Heart left ventricle (tissue), 13 donors: ENCODE results near the gene RHOV.

Experiments
- POLR2A ChIP-seq, 2 donors: fragments of 450-650 bp; IDR thresholded peaks; one replicate each; pipeline ENCODE4 v1.6.1; 2017; ENCODE audit warnings: antibody characterized with exemption in 2 of 2, mild to moderate bottlenecking in 2 of 2, moderate library complexity in 2 of 2
- TF ChIP-seq, protein P1 (sequence below), 12 donors: fragments of 200-600 bp; sonication (generic) in 4 of 12; IDR thresholded peaks; one replicate each; pipeline versions ENCODE4 v1.5.0 to v1.8.0; 2018 to 2022; ENCODE audit warnings: antibody characterized with exemption in 12 of 12, mild to moderate bottlenecking in 5 of 12
- donor health status: ischemic (EF 13 %, LVEDD 7.1; RV severe dilation, severe dysfunction).
- donor health status: DM: no; HTN: yes; CAD: no.
- donor health status: DM: no; HTN: no; CAD: no.
- donor health status: ischemic (EF 25% LVEDD 6.9; RV normal size, moderate dysfunction).
- donor health status: ischemic (EF 25% LVEDD 5.7; RV mildly dilated, moderate dysfunction).
- donor health status: ischemic (EF 35%, LVEDD 5.7; RV mildly dilated, moderate dysfunction).
- donor health status: nonischemic (EF 11% LVEDD 7.7; RV severe dilation, severe dysfunction).
- donor health status: DM: yes; HTN: yes; CAD: no.
- donor health status: PGD.
- donor health status: ischemic (EF 29% LVEDD 5.4; RV normal size, mild dysfunction).
- donor health status: nonischemic (EF 23%, LVEDD 6.1; RV moderate dilation, normal function).

DNA sequence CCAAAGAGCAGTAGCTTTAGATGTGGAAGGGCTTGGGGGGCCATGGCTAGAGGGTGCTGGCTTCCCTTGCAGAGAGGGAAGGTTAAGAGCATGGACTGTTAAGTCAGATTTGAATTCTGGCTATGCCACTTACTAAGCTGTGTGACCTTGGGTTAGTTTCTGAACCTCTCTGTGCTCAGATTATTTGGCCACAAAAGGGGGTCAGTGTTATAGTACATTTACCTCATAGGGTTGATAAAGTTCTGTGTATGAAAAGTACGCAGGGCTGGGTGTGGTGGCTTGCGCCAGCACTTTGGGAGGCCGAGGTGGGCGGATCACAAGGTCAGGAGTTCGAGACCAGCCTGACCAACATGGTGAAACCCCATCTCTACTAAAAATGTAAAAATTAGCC lies 27.0 kb upstream of the RHOV start:
- TF ChIP-seq, protein P1, sequence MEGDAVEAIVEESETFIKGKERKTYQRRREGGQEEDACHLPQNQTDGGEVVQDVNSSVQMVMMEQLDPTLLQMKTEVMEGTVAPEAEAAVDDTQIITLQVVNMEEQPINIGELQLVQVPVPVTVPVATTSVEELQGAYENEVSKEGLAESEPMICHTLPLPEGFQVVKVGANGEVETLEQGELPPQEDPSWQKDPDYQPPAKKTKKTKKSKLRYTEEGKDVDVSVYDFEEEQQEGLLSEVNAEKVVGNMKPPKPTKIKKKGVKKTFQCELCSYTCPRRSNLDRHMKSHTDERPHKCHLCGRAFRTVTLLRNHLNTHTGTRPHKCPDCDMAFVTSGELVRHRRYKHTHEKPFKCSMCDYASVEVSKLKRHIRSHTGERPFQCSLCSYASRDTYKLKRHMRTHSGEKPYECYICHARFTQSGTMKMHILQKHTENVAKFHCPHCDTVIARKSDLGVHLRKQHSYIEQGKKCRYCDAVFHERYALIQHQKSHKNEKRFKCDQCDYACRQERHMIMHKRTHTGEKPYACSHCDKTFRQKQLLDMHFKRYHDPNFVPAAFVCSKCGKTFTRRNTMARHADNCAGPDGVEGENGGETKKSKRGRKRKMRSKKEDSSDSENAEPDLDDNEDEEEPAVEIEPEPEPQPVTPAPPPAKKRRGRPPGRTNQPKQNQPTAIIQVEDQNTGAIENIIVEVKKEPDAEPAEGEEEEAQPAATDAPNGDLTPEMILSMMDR (IDR thresholded peaks at IDR 0.05) = no peak
- no peak for TF ChIP-seq POLR2A (IDR thresholded peaks at IDR 0.05)
